Panc1 (cell line): ENCODE measurements around the gene AP1S2. TPM values are rescaled to one million over a fixed set of nuclear protein-coding genes. Genes with fewer than 3 reads are reported as not detected.

Source experiments
- ATAC-seq: fragments of 200-7000 bp; cut with Tn5 transposase; 2 replicates; pipeline ENCODE4 v1.9.1; 2020; ENCODE audit warnings: mild to moderate bottlenecking, moderate library complexity
- BruUV-seq: library from RNA; stranded (reverse); fragments of 400-500 nt; replicated peaks from 2 replicates; lab custom pipeline; 2021; lab: Mats Ljungman, UMichigan
- CTCF ChIA-PET: fragments of 300-600 bp; sonication (Branson Sonifier 250); formaldehyde crosslinking; loops from one replicate; lab custom pipeline; 2022; ENCODE audit warnings: antibody characterized with exemption; lab: Charles Lee
- POLR2A ChIA-PET: fragments of 300-600 bp; sonication (Branson Sonifier 250); formaldehyde crosslinking; loops from one replicate; lab custom pipeline; 2022; ENCODE audit warnings: antibody characterized with exemption; lab: Charles Lee
- DNase-seq: peaks from one replicate; pipeline ENCODE4 v3.0.0-alpha.2; 2010; ENCODE audit warnings: low read depth, low spot score
- H3K27ac ChIP-seq: 2 replicates; pipeline ENCODE4 v1.5.1; 2011; ENCODE audit warnings: mild to moderate bottlenecking, low read length, inconsistent platforms
- H3K27me3 ChIP-seq: fragments of 200-500 bp; sonication (Bioruptor generic); 2 replicates; pipeline ENCODE4 v1.6.0; 2014; ENCODE audit warnings: low read length, inconsistent platforms; ENCODE audit not compliant: control insufficient read depth, insufficient read depth
- H3K36me3 ChIP-seq: fragments of 200-500 bp; sonication (Bioruptor generic); 2 replicates; pipeline ENCODE4 v1.5.1; 2014; ENCODE audit warnings: inconsistent platforms, mild to moderate bottlenecking, low read length, moderate library complexity; ENCODE audit not compliant: control insufficient read depth, insufficient read depth
- H3K4me1 ChIP-seq: 2 replicates; pipeline ENCODE4 v1.5.1; 2011; ENCODE audit warnings: inconsistent platforms, mild to moderate bottlenecking, low read length, moderate library complexity; ENCODE audit not compliant: control insufficient read depth, insufficient read depth
- H3K4me3 ChIP-seq, 2 experiments: 2 replicates each; pipeline ENCODE4 v1.5.1; 2011 to 2012; ENCODE audit warnings: low read depth in 2 of 2, low read length in 2 of 2, mild to moderate bottlenecking in 2 of 2, inconsistent platforms in 1 of 2, moderate library complexity in 1 of 2
- H3K9me3 ChIP-seq: fragments of 200-500 bp; sonication (Bioruptor generic); 2 replicates; pipeline ENCODE4 v1.5.1; 2014; ENCODE audit warnings: low read depth, mild to moderate bottlenecking, inconsistent platforms, low read length, moderate library complexity; ENCODE audit not compliant: control insufficient read depth, insufficient read depth
- POLR2AphosphoS5 ChIP-seq: IDR thresholded peaks from 2 replicates; pipeline ENCODE4 v1.6.1; 2012; ENCODE audit warnings: mild to moderate bottlenecking, low read depth, low read length, moderate library complexity
- SIN3A ChIP-seq: IDR thresholded peaks from 2 replicates; pipeline ENCODE4 v1.6.1; 2012; ENCODE audit warnings: low read depth, mild to moderate bottlenecking, low read length, moderate library complexity, borderline replicate concordance; ENCODE audit not compliant: insufficient read depth
- TCF7L2 ChIP-seq: IDR thresholded peaks from 2 replicates; pipeline ENCODE4 v1.6.1; 2011; ENCODE audit warnings: mild to moderate bottlenecking, low read depth, low read length, inconsistent platforms
- in situ Hi-C: cut with HindIII; loops from 2 replicates; pipeline ENCODE4 v1.10.0; 2016; ENCODE audit warnings: low sequenced_read_pairs, low pct_unique_long_range_greater_than_20kb
- intact Hi-C: fragments of 100-400 bp; cut with micrococcal nuclease; formaldehyde crosslinking; loops from one replicate; pipeline ENCODE4 v1.10.0; 2022; ENCODE audit not compliant: unreplicated experiment
- total RNA-seq: library from RNA; stranded (reverse); gene quantifications from one replicate; pipeline ENCODE4 v1.2.1, GENCODE V29; 2021; ENCODE audit not compliant: unreplicated experiment
- TF ChIP-seq, protein P1 (sequence below), 2 experiments: IDR thresholded peaks; 2 replicates each; pipeline ENCODE4 v1.6.1; 2011 to 2012; ENCODE audit warnings: low read depth in 2 of 2, control low read depth in 1 of 2, low read length in 1 of 2, mild to moderate bottlenecking in 1 of 2, moderate library complexity in 1 of 2; ENCODE audit not compliant: insufficient read depth in 1 of 2
- TF ChIP-seq, protein P2 (sequence below): fragments of 450-650 bp; IDR thresholded peaks from 2 replicates; pipeline ENCODE4 v1.5.1; 2017; ENCODE audit warnings: mild to moderate bottlenecking

AP1S2 gene
- total RNA-seq, 1 experiment from 2014 or later = 14.7 TPM

DNA sequence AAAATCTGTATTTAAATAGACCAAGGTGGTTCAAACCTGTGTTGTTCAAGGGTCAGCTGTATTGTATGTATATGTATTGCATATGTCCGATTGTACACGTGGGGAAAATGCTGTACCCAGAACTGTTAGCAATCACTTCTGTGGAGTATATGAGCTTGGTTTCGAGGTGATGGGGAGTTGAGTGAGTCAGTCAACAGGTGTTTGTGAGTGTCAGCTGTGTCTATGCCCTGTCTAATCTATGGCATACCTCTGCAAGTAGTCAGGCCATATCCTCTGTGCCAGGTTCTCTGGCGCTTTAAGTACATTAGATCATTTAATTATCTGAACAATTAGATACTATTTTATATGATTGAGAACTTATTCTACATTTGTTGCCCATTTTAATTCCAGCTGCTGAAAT lies 56.9 kb downstream of the AP1S2 start:
- Histone ChIP-seq H3K4me1 (no peaks in the 10 kb centered on the region), H3K4me3 (no peak overlapping the region), H3K27me3 (no peaks in the 10 kb centered on the region), H3K36me3 (no peaks in the 10 kb centered on the region), H3K9me3 (no peaks in the 10 kb centered on the region), H3K27ac (no peak overlapping the region)
- TF ChIP-seq POLR2AphosphoS5 (no peak), SIN3A (no peak), TCF7L2 (no peak)
- TF ChIP-seq, protein P1, sequence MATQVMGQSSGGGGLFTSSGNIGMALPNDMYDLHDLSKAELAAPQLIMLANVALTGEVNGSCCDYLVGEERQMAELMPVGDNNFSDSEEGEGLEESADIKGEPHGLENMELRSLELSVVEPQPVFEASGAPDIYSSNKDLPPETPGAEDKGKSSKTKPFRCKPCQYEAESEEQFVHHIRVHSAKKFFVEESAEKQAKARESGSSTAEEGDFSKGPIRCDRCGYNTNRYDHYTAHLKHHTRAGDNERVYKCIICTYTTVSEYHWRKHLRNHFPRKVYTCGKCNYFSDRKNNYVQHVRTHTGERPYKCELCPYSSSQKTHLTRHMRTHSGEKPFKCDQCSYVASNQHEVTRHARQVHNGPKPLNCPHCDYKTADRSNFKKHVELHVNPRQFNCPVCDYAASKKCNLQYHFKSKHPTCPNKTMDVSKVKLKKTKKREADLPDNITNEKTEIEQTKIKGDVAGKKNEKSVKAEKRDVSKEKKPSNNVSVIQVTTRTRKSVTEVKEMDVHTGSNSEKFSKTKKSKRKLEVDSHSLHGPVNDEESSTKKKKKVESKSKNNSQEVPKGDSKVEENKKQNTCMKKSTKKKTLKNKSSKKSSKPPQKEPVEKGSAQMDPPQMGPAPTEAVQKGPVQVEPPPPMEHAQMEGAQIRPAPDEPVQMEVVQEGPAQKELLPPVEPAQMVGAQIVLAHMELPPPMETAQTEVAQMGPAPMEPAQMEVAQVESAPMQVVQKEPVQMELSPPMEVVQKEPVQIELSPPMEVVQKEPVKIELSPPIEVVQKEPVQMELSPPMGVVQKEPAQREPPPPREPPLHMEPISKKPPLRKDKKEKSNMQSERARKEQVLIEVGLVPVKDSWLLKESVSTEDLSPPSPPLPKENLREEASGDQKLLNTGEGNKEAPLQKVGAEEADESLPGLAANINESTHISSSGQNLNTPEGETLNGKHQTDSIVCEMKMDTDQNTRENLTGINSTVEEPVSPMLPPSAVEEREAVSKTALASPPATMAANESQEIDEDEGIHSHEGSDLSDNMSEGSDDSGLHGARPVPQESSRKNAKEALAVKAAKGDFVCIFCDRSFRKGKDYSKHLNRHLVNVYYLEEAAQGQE (IDR thresholded peaks at IDR 0.05; ENCODE audit: insufficient read depth in 1 of 2, low read depth in 2 of 2, low read length in 1 of 2) = no peak
- TF ChIP-seq, protein P2, sequence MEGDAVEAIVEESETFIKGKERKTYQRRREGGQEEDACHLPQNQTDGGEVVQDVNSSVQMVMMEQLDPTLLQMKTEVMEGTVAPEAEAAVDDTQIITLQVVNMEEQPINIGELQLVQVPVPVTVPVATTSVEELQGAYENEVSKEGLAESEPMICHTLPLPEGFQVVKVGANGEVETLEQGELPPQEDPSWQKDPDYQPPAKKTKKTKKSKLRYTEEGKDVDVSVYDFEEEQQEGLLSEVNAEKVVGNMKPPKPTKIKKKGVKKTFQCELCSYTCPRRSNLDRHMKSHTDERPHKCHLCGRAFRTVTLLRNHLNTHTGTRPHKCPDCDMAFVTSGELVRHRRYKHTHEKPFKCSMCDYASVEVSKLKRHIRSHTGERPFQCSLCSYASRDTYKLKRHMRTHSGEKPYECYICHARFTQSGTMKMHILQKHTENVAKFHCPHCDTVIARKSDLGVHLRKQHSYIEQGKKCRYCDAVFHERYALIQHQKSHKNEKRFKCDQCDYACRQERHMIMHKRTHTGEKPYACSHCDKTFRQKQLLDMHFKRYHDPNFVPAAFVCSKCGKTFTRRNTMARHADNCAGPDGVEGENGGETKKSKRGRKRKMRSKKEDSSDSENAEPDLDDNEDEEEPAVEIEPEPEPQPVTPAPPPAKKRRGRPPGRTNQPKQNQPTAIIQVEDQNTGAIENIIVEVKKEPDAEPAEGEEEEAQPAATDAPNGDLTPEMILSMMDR = no peak
- no peak for DNase-seq
- POLR2A ChIA-PET = no interaction called here
- intact Hi-C loops (no loop called here), in situ Hi-C loops (no loop called here)
- no TSS peak for BruUV-seq
- no peak for ATAC-seq
- CTCF ChIA-PET = no interaction called here

GRCh38 chrX:15790769-15791290 lies 63.8 kb downstream of the AP1S2 start:
- no peaks in the 10 kb centered on the region for H3K9me3 ChIP-seq
- ATAC-seq (peak; percentile 39; the same call in 1 of the 2 replicates), DNase-seq (no peak)
- BruUV-seq = TSS peak; percentile 93
- ChIA-PET POLR2A (no interaction called here), CTCF (interaction anchor here (0.6 kb wide), 1 partner anchor 359 kb away, joined by 3 read pairs; no protein-coding TSS in a partner anchor)
- peak overlapping the region; percentile 74 for H3K27ac ChIP-seq
- H3K27me3 ChIP-seq = no peaks in the 10 kb centered on the region
- intact Hi-C loops (no loop called here), in situ Hi-C loops (no loop called here)
- H3K36me3 ChIP-seq = no peaks in the 10 kb centered on the region
- peak overlapping the region; percentile 71 to 73 for H3K4me3 ChIP-seq
- no peaks in the 10 kb centered on the region for H3K4me1 ChIP-seq
- TF ChIP-seq TCF7L2 (no peak), SIN3A (no peak), POLR2AphosphoS5 (no peak)
- TF ChIP-seq, protein P1 (IDR thresholded peaks at IDR 0.05; ENCODE audit: insufficient read depth in 1 of 2, low read depth in 2 of 2, low read length in 1 of 2) = no peak
- TF ChIP-seq, protein P2 = no peak
